ENCODE results near the gene SLC35F3. TPM values are rescaled to one million over a fixed set of nuclear protein-coding genes. Genes with fewer than 3 reads are reported as not detected.

Gene SLC35F3
- polyA plus RNA-seq, 1 of the 3 experiments (the other 2 are of a cell fraction), result 0.87 TPM

GRCh38 chr1:234004591-234004990 is 100.1 kb downstream of the SLC35F3 start:
- H4K20me1 ChIP-seq (ENCODE audit: insufficient read depth), result no peaks in the 10 kb centered on the region
- H3K9me3 ChIP-seq, result no peaks in the 10 kb centered on the region
- no peak overlapping the region for H3K9ac ChIP-seq
- no peak overlapping the region for H3K4me3 ChIP-seq (ENCODE audit: low read depth in 2 of 2, low read length in 1 of 2)
- H3K27ac ChIP-seq (ENCODE audit: low read depth in 2 of 2, low read length in 1 of 2), result no peak overlapping the region
- ChIA-PET POLR2A (no interaction called here), CTCF (interaction anchor here (1.4 kb wide), 1 partner anchor 305 kb away, joined by 3 read pairs; no protein-coding TSS in a partner anchor)
- TF ChIP-seq EP300 (IDR thresholded peaks at IDR 0.05; ENCODE audit: borderline replicate concordance in 1 of 2, low read depth in 1 of 2, low read length in 1 of 2) (no peak), SMC3 (IDR thresholded peaks at IDR 0.05; ENCODE audit: low read depth, low read length) (no peak), RAD21 (IDR thresholded peaks at IDR 0.05; ENCODE audit: low read length) (no peak), FOXJ3 (CRISPR knock-in tag; IDR thresholded peaks at IDR 0.05) (no peak), NFIC (IDR thresholded peaks at IDR 0.05; ENCODE audit: borderline replicate concordance) (no peak), FOSL2 (IDR thresholded peaks at IDR 0.05; ENCODE audit: borderline replicate concordance, low read depth) (no peak), RXRA (IDR thresholded peaks at IDR 0.05; ENCODE audit: borderline replicate concordance, low read depth) (no peak), EZH2phosphoT487 (IDR thresholded peaks at IDR 0.05; ENCODE audit: borderline replicate concordance, low read depth) (no peak), PBX3 (IDR thresholded peaks at IDR 0.05) (no peak), CTCF (IDR thresholded peaks at IDR 0.05) (no peak), MXI1 (IDR thresholded peaks at IDR 0.05; ENCODE audit: low read depth, low read length) (no peak), IRF3 (IDR thresholded peaks at IDR 0.05; ENCODE audit: low read depth, low read length) (no peak), YY1 (IDR thresholded peaks at IDR 0.05; ENCODE audit: low read depth) (no peak), POLR2AphosphoS5 (IDR thresholded peaks at IDR 0.05; ENCODE audit: low read depth, low read length) (no peak), GABPA (IDR thresholded peaks at IDR 0.05; ENCODE audit: low read depth) (no peak), MAX (IDR thresholded peaks at IDR 0.05; ENCODE audit: low read depth) (no peak), REST (IDR thresholded peaks at IDR 0.05; ENCODE audit: low read depth, low read length) (no peak), TAF1 (IDR thresholded peaks at IDR 0.05; ENCODE audit: borderline replicate concordance, low read depth, low read length) (no peak)
- H3K4me1 ChIP-seq (ENCODE audit: control insufficient read depth in 1 of 2, insufficient read depth in 2 of 2, low read depth in 1 of 2, low read length in 1 of 2), result peaks cover 0 to 4% of the 10 kb centered on the region in 2 experiments; a peak in 1 of 4 replicates
- no peak overlapping the region for H3K4me2 ChIP-seq
- no peak for DNase-seq
- no peaks in the 10 kb centered on the region for H3K79me2 ChIP-seq (ENCODE audit: insufficient read depth)
- no peaks in the 10 kb centered on the region for H3F3A ChIP-seq (replicated peaks; ENCODE audit: insufficient read depth)
- H3K36me3 ChIP-seq (replicated peaks in 1 of 2; ENCODE audit: control insufficient read depth in 1 of 2, insufficient read depth in 2 of 2, low read length in 1 of 2), result no peaks in the 10 kb centered on the region
- no peaks in the 10 kb centered on the region for H3K27me3 ChIP-seq (ENCODE audit: insufficient read depth)
- H2AFZ ChIP-seq (ENCODE audit: low read depth), result no peak overlapping the region
- H3K9me2 ChIP-seq, result no peaks in the 10 kb centered on the region

Measured in SK-N-SH (cell line).